Measurements from ENCODE around the gene NXN.
"Not testable (repeated sequence)": the region's sequence is repeated elsewhere in the genome, so short reads cannot be mapped to it uniquely, and the experiment has no call there.

NXN gene

DNA sequence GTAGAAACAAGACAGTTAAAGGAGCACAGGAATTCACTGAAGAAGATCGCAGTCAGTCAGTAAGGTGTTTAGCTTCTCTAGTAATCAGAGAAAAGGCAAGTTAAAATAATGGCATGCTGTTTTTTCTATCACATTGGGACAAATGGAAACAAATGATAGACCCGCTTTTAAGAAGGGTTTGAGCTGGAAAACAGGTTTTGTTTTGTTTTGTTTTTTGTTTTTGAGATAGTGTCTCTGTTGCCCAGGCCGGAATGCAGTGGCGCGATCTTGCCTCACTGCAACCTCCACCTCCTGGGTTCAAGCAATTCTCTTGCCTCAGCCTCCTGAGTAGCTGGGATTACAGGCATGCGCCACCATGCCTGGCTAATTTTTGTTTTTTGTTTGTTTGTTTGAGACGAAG, 193.7 kb downstream of the NXN start:
- H3K79me1 ChIP-seq (replicated peaks; ENCODE audit: low read length, poor library complexity, severe bottlenecking) = peaks cover 19% of the 10 kb centered on the region
- DNase-seq; H3K4me3 ChIP-seq (ENCODE audit: insufficient read depth in 1 of 2, low read depth in 1 of 2, low read length in 2 of 2); H2AK5ac ChIP-seq (ENCODE audit: low read length, severe bottlenecking); H2BK5ac ChIP-seq (ENCODE audit: low read depth, low read length, poor library complexity, severe bottlenecking); H2AFZ ChIP-seq (ENCODE audit: low read depth, low read length); H3K27me3 ChIP-seq (ENCODE audit: control insufficient read depth in 1 of 2, insufficient read depth in 1 of 2, low read length in 2 of 2); H3K23ac ChIP-seq (ENCODE audit: low read length in 2 of 2); H2BK120ac ChIP-seq (ENCODE audit: low read depth, low read length); H4K8ac ChIP-seq (ENCODE audit: low read length); H3K9me3 ChIP-seq (ENCODE audit: control insufficient read depth, low read length); H2BK12ac ChIP-seq (ENCODE audit: low read length in 2 of 2); H3K14ac ChIP-seq (ENCODE audit: low read length in 2 of 2); H3K18ac ChIP-seq (ENCODE audit: low read depth in 1 of 2, low read length in 2 of 2); H3K9ac ChIP-seq (ENCODE audit: low read length); H3K27ac ChIP-seq (ENCODE audit: low read length, poor library complexity, severe bottlenecking); H2BK15ac ChIP-seq (ENCODE audit: low read depth, poor library complexity, severe bottlenecking); H3K4ac ChIP-seq (ENCODE audit: low read depth in 1 of 2, low read length in 2 of 2); H4K91ac ChIP-seq (ENCODE audit: low read length); H3K4me2 ChIP-seq (ENCODE audit: low read length, poor library complexity, severe bottlenecking); H3K4me1 ChIP-seq (ENCODE audit: control insufficient read depth, insufficient read depth, low read depth, low read length): not testable (repeated sequence)
- WGBS = 89% methylated on average over 7 of the region's 7 CpGs
- H3K36me3 ChIP-seq (ENCODE audit: control insufficient read depth in 1 of 2, insufficient read depth in 2 of 2, low read depth in 1 of 2, low read length in 2 of 2) = peaks cover 27 to 41% of the 10 kb centered on the region in 2 experiments

DNA sequence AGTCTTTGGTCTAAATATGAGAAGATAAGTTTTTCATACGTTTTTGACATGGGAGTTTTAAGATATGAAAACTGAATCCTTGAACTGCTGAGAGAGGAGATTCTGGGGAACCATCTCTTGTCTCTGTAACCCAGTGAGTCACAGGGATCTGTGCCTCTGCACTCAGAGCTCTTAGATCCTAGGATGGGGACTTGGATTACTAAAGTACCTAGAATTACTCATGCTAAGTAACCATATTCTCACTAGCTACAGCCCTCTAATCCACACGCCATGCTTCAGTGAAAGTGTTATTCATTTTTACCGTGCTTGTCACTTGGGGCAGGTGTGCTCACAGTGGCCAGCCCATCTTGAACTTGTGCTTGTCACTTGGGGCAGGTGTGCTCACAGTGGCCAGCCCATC, 195.4 kb downstream of the NXN start:
- H3K9ac ChIP-seq (ENCODE audit: low read length) = peak overlapping the region; percentile 29
- no peak overlapping the region for H2BK5ac ChIP-seq (ENCODE audit: low read depth, low read length, poor library complexity, severe bottlenecking)
- H4K91ac ChIP-seq (ENCODE audit: low read length) = no peak overlapping the region
- H3K23ac ChIP-seq (ENCODE audit: low read length in 2 of 2) = no peak overlapping the region
- H3K4me3 ChIP-seq (ENCODE audit: insufficient read depth in 1 of 2, low read depth in 1 of 2, low read length in 2 of 2) = no peak overlapping the region
- H3K4me1 ChIP-seq (ENCODE audit: control insufficient read depth, insufficient read depth, low read depth, low read length) = peaks cover 8% of the 10 kb centered on the region
- peaks cover 15 to 28% of the 10 kb centered on the region in 2 experiments for H3K36me3 ChIP-seq (ENCODE audit: control insufficient read depth in 1 of 2, insufficient read depth in 2 of 2, low read depth in 1 of 2, low read length in 2 of 2)
- H3K18ac ChIP-seq (ENCODE audit: low read depth in 1 of 2, low read length in 2 of 2) = no peak overlapping the region
- DNase-seq = no peak
- H2AK5ac ChIP-seq (ENCODE audit: low read length, severe bottlenecking) = no peak overlapping the region
- H3K79me1 ChIP-seq (replicated peaks; ENCODE audit: low read length, poor library complexity, severe bottlenecking) = peaks cover 17% of the 10 kb centered on the region
- no peak overlapping the region for H4K8ac ChIP-seq (ENCODE audit: low read length)
- no peak overlapping the region for H2BK12ac ChIP-seq (ENCODE audit: low read length in 2 of 2)
- H3K14ac ChIP-seq (ENCODE audit: low read length in 2 of 2) = no peak overlapping the region
- H3K27me3 ChIP-seq (ENCODE audit: control insufficient read depth in 1 of 2, insufficient read depth in 1 of 2, low read length in 2 of 2) = no peaks in the 10 kb centered on the region
- no peak overlapping the region for H2BK15ac ChIP-seq (ENCODE audit: low read depth, poor library complexity, severe bottlenecking)
- H3K27ac ChIP-seq (ENCODE audit: low read length, poor library complexity, severe bottlenecking) = no peak overlapping the region
- no peaks in the 10 kb centered on the region for H3K9me3 ChIP-seq (ENCODE audit: control insufficient read depth, low read length)
- 95% methylated on average over 3 of the region's 3 CpGs for WGBS
- H2BK120ac ChIP-seq (ENCODE audit: low read depth, low read length) = no peak overlapping the region
- H2AFZ ChIP-seq (ENCODE audit: low read depth, low read length) = no peak overlapping the region
- no peak overlapping the region for H3K4me2 ChIP-seq (ENCODE audit: low read length, poor library complexity, severe bottlenecking)
- no peak overlapping the region for H3K4ac ChIP-seq (ENCODE audit: low read depth in 1 of 2, low read length in 2 of 2)

DNA sequence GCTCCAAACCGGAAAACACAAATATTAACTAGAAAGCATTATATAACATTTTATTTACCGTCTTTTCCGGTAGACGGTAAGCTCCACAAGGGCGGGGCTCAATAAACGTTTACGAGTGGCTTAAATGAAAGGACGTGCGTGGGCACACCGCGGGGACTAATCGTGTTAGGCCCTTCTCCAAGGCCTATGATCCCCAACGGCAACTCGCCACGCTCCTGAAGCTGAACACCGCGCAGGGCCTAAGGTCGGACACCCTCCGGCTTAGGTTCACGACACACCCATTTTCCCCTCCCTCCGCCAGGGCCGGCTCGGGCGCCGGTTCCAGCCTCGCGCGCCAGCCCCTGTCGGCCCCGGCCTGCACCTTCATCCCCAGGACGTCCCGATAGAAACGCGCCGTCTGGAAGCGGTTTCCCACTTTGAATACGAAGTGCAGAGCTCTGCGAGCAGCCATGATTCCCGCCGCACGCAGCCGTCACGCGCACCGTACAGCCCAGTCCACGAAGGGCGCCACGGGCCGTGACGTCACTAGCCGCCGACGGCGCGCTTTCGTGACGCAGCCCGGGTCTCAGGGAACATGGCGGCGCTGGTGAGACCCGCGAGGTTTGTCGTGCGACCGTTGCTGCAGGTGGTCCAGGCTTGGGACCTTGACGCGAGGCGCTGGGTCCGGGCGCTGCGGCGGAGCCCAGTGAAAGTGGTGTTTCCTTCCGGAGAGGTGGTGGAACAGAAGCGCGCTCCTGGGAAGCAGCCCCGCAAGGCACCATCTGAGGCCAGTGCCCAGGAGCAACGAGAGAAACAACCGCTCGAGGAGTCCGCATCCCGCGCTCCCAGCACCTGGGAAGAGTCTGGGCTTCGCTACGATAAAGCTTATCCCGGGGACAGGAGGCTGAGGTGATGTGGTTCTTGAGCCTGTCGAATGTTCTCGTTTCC, 197.5 kb downstream of the NXN start, which contains the start of the genes GLOD4 and MRM3:
GLOD4 (minus strand) TSS at position 476 of the 927 bp plus-strand sequence; CDS start at position 451, 25 bp downstream.
MRM3 (plus strand) TSS at position 549 of the 927 bp plus-strand sequence; CDS start at position 575, 26 bp downstream.
- Histone ChIP-seq H3K4me2 (ENCODE audit: low read length, poor library complexity, severe bottlenecking) (peak within 1 kb of the TSS; percentile 94), H3K14ac (ENCODE audit: low read length in 2 of 2) (peak within 1 kb of the TSS in 1 of 2 experiments; percentile 94), H4K8ac (ENCODE audit: low read length) (peak within 1 kb of the TSS; percentile 78), H3K9ac (ENCODE audit: low read length) (peak within 1 kb of the TSS; percentile 99), H3K23ac (ENCODE audit: low read length in 2 of 2) (no peak within 1 kb of the TSS), H3K27me3 (ENCODE audit: control insufficient read depth in 1 of 2, insufficient read depth in 1 of 2, low read length in 2 of 2) (no peaks in the 10 kb centered on the region), H4K91ac (ENCODE audit: low read length) (peak within 1 kb of the TSS; percentile 90), H3K4me3 (ENCODE audit: insufficient read depth in 1 of 2, low read depth in 1 of 2, low read length in 2 of 2) (peak within 1 kb of the TSS; percentile 90 to 100), H2BK15ac (ENCODE audit: low read depth, poor library complexity, severe bottlenecking) (peak within 1 kb of the TSS; percentile 74), H3K9me3 (ENCODE audit: control insufficient read depth, low read length) (no peaks in the 10 kb centered on the region), H3K4me1 (ENCODE audit: control insufficient read depth, insufficient read depth, low read depth, low read length) (peaks cover 8% of the 10 kb centered on the region), H2AK5ac (ENCODE audit: low read length, severe bottlenecking) (peak within 1 kb of the TSS; percentile 35), H3K18ac (ENCODE audit: low read depth in 1 of 2, low read length in 2 of 2) (peak within 1 kb of the TSS; percentile 88 to 91), H2BK5ac (ENCODE audit: low read depth, low read length, poor library complexity, severe bottlenecking) (no peak within 1 kb of the TSS), H2AFZ (ENCODE audit: low read depth, low read length) (peak within 1 kb of the TSS; percentile 85), H3K79me1 (replicated peaks; ENCODE audit: low read length, poor library complexity, severe bottlenecking) (peaks cover 26% of the 10 kb centered on the region), H3K4ac (ENCODE audit: low read depth in 1 of 2, low read length in 2 of 2) (peak within 1 kb of the TSS; percentile 64 to 80), H2BK12ac (ENCODE audit: low read length in 2 of 2) (no peak within 1 kb of the TSS), H3K36me3 (ENCODE audit: control insufficient read depth in 1 of 2, insufficient read depth in 2 of 2, low read depth in 1 of 2, low read length in 2 of 2) (peaks cover 12 to 32% of the 10 kb centered on the region in 2 experiments), H3K27ac (ENCODE audit: low read length, poor library complexity, severe bottlenecking) (peak within 1 kb of the TSS; percentile 25), H2BK120ac (ENCODE audit: low read depth, low read length) (no peak within 1 kb of the TSS)
- under 1% methylated on average over 87 of the region's 87 CpGs for WGBS
- DNase-seq = peak; percentile 90

DNA sequence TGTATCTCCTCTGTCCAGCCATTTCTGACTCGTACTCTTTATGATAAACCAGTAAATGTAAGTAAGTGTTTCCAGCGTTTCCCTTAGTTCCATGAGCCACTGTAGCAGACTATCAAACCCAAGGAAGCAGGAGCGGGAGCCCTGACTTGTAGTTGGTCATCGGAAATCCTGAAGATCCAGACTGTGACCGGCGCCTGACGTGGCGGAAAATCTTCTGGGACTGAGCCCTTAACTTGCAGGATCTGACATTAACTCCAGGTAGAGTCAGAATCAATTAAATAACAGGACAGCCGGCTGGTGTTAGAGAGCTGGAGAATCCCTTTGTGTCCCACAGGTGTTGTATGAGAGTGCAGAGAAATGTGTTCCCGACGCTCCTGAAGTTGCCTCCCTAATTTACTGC, 201.5 kb downstream of the NXN start:
- no peak overlapping the region for H2AFZ ChIP-seq (ENCODE audit: low read depth, low read length)
- no peak overlapping the region for H3K4ac ChIP-seq (ENCODE audit: low read depth in 1 of 2, low read length in 2 of 2)
- H3K4me3 ChIP-seq (ENCODE audit: insufficient read depth in 1 of 2, low read depth in 1 of 2, low read length in 2 of 2) = no peak overlapping the region
- no peak overlapping the region for H3K27ac ChIP-seq (ENCODE audit: low read length, poor library complexity, severe bottlenecking)
- peaks cover 39% of the 10 kb centered on the region for H3K79me1 ChIP-seq (replicated peaks; ENCODE audit: low read length, poor library complexity, severe bottlenecking)
- H3K36me3 ChIP-seq (ENCODE audit: control insufficient read depth in 1 of 2, insufficient read depth in 2 of 2, low read depth in 1 of 2, low read length in 2 of 2) = peaks cover 35 to 57% of the 10 kb centered on the region in 2 experiments
- H3K27me3 ChIP-seq (ENCODE audit: control insufficient read depth in 1 of 2, insufficient read depth in 1 of 2, low read length in 2 of 2) = no peaks in the 10 kb centered on the region
- H2BK120ac ChIP-seq (ENCODE audit: low read depth, low read length) = no peak overlapping the region
- H3K14ac ChIP-seq (ENCODE audit: low read length in 2 of 2) = no peak overlapping the region
- no peak overlapping the region for H3K9ac ChIP-seq (ENCODE audit: low read length)
- H2AK5ac ChIP-seq (ENCODE audit: low read length, severe bottlenecking) = no peak overlapping the region
- H2BK5ac ChIP-seq (ENCODE audit: low read depth, low read length, poor library complexity, severe bottlenecking) = no peak overlapping the region
- H4K91ac ChIP-seq (ENCODE audit: low read length) = no peak overlapping the region
- DNase-seq = no peak
- no peak overlapping the region for H3K4me2 ChIP-seq (ENCODE audit: low read length, poor library complexity, severe bottlenecking)
- no peak overlapping the region for H3K18ac ChIP-seq (ENCODE audit: low read depth in 1 of 2, low read length in 2 of 2)
- no peaks in the 10 kb centered on the region for H3K9me3 ChIP-seq (ENCODE audit: control insufficient read depth, low read length)
- H3K23ac ChIP-seq (ENCODE audit: low read length in 2 of 2) = no peak overlapping the region
- H2BK12ac ChIP-seq (ENCODE audit: low read length in 2 of 2) = no peak overlapping the region
- peaks cover 7% of the 10 kb centered on the region for H3K4me1 ChIP-seq (ENCODE audit: control insufficient read depth, insufficient read depth, low read depth, low read length)
- WGBS = 99% methylated on average over 11 of the region's 11 CpGs
- no peak overlapping the region for H2BK15ac ChIP-seq (ENCODE audit: low read depth, poor library complexity, severe bottlenecking)
- no peak overlapping the region for H4K8ac ChIP-seq (ENCODE audit: low read length)
